HG03103 (cell line): ENCODE data around the gene HMOX1.
"Not testable (repeated sequence)": the region's sequence is repeated elsewhere in the genome, so short reads cannot be mapped to it uniquely, and the experiment has no call there.

Experiments
- ATAC-seq: cut with Tn5 transposase; IDR thresholded peaks from one replicate; pipeline ENCODE4 v1.9.1; 2021; ENCODE audit warnings: low read depth; ENCODE audit not compliant: unreplicated experiment

The HMOX1 gene

GRCh38 chr22:35430897-35431322, 50.0 kb downstream of the HMOX1 start:
- no peak for ATAC-seq

- ATAC-seq, result no peak
Observed at GRCh38 chr22:35431483-35432227, 50.8 kb downstream of the HMOX1 start.

- ATAC-seq, result no peak
Observed at GRCh38 chr22:35432228-35432905, 51.5 kb downstream of the HMOX1 start.

DNA sequence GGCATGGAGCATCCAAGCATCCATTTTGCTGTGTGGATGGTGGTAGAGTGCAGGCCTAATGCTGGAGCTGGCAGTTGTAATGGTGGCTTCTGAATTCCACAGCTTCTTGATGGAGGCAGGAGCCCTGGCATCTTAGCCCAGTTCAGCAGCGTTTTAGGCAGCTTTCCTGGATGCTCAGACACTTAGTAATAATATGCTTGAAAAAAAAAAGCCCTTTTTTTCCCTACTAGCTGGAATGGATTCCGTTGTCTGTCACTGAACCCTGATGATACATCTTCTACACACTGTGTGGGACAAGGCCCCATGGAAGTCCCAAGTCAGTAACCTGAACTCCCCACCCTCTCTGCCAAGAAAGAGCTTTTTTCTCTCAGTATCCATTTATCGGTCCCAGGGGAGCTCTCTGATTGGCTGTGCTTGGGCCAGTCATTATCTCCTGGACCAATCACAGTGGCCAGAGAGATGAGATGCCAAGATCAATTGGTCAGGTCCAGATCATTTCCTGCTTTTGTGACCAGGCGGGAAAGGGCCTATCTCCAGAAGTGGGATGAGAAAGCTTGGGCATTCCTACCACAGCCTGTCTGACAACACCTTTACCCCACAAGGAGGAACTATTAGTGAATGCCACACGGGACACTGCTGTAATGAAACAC, 53.3 kb downstream of the HMOX1 start:
- no peak for ATAC-seq

- no peak for ATAC-seq
Observed at GRCh38 chr22:35435201-35435740, 54.4 kb downstream of the HMOX1 start.

GRCh38 chr22:35436421-35436820, 55.5 kb downstream of the HMOX1 start:
- no peak for ATAC-seq

GRCh38 chr22:35437049-35437448, 56.2 kb downstream of the HMOX1 start:
- ATAC-seq, result no peak

- ATAC-seq, result not testable (repeated sequence)
Observed at GRCh38 chr22:35438673-35439364, 57.9 kb downstream of the HMOX1 start.

DNA sequence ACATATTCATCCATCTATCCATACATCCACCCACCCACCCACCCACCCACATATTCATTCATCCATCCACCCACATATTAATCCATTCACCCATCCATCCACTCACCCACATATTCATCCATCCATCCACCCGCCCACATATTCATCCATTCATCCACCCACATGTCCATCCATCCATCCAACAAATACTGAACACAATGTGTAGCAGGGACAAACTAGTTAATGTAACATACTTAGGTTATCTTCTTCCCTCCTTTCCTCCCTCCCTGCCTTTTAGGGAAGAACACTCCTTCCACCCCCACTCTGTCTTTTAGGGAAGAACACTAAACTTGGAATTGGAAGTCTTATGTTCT, 58.4 kb downstream of the HMOX1 start:
- ATAC-seq, result no peak

DNA sequence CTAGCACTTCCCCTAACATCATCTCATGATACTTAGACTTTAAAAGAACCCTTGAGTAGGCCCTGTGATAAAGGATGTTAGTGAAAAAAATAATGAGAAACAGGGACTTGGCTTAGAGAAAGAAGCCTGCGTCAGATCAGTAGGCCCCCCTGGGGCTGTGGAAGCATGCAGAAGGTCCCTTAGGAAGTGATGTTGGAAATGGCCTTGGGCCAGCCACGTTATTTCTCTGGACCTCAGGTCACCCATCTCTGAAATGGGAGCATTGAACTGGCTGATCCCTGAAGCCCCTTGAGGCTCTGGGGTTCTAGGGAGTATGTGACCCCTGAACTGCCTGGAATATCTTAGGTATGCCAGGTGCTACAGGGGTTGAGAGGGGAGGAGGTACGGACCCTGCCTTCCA, 59.2 kb downstream of the HMOX1 start:
- no peak for ATAC-seq

- no peak for ATAC-seq
Observed at GRCh38 chr22:35441489-35442100, 60.7 kb downstream of the HMOX1 start.

DNA sequence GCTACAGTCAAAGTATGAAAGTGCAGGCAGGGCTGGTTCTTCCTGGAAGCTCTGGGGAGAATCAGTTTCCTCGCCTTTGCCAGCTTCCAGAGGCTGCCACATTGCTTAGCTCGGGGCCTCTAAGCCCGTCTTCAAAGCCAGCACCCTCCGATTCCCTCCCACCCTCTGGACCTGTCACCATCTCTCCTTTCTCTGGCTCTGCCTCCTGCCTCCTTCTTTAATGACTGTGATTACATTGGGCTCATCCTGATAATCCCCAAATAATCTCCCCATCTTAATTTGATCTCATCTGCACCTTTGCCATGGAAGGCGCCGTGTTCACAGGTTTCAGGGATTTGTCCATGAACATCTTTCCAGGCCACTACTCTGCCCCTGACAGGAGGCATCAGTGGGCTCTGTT, 61.6 kb downstream of the HMOX1 start:
- no peak for ATAC-seq

DNA sequence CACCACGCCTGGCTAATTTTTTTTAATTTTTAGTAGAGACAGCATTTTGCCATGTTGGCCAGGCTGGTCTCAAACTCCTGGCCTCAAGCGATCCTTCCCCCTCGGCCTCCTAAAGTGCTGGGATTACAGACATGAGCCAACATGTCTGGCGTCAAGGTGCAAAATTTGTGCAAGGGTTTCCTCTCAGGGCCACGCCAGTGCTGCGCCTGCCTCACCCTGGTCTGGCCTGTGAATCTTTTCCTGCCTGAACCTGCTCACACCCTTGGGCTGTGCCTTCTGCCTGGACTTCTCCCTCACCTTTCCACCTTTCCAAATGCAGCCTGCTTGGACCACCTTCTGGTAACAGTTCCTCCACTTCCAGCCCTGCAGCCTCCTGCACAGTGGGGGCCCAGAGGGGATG, 62.4 kb downstream of the HMOX1 start:
- ATAC-seq, result no peak
